T-helper 22 cell (primary cell): Measurements from ENCODE around the gene TARS3.

ENCODE experiments used
- DNase-seq: peaks from one replicate; pipeline ENCODE4 v3.0.0-alpha.2; 2020; ENCODE audit warnings: low read depth

Gene TARS3

GRCh38 chr15:101698314-101698713 is 26.0 kb downstream of the TARS3 start:
- DNase-seq, result no peak

GRCh38 chr15:101697488-101697887 is 26.8 kb downstream of the TARS3 start:
- no peak for DNase-seq

GRCh38 chr15:101696829-101697228 is 27.4 kb downstream of the TARS3 start:
- no peak for DNase-seq

- no peak for DNase-seq
These were observed 30.0 kb downstream of the TARS3 start for GRCh38 chr15:101694261-101694660.

- DNase-seq, result no peak
These were observed 31.3 kb downstream of the TARS3 start for GRCh38 chr15:101692801-101693598.

- DNase-seq, result no peak
These were observed 34.4 kb downstream of the TARS3 start for GRCh38 chr15:101689901-101690300.

GRCh38 chr15:101686718-101687117 is 37.6 kb downstream of the TARS3 start:
- DNase-seq, result no peak

GRCh38 chr15:101684877-101685276 is 39.4 kb downstream of the TARS3 start:
- no peak for DNase-seq

GRCh38 chr15:101684384-101684783 is 39.9 kb downstream of the TARS3 start:
- no peak for DNase-seq

GRCh38 chr15:101679806-101680205 is 44.5 kb downstream of the TARS3 start:
- DNase-seq, result no peak

GRCh38 chr15:101676921-101677329 is 47.3 kb downstream of the TARS3 start:
- DNase-seq, result no peak

GRCh38 chr15:101675796-101676582 is 48.3 kb downstream of the TARS3 start:
- DNase-seq, result no peak

GRCh38 chr15:101675015-101675414 is 49.3 kb downstream of the TARS3 start:
- no peak for DNase-seq

GRCh38 chr15:101672298-101672697 is 52.0 kb downstream of the TARS3 start:
- DNase-seq, result no peak

GRCh38 chr15:101669744-101670143 is 54.5 kb downstream of the TARS3 start:
- no peak for DNase-seq

GRCh38 chr15:101667881-101668280 is 56.4 kb downstream of the TARS3 start:
- no peak for DNase-seq

- no peak for DNase-seq
These were observed 59.9 kb downstream of the TARS3 start for GRCh38 chr15:101664303-101664913.

- DNase-seq, result no peak
These were observed 62.1 kb downstream of the TARS3 start for GRCh38 chr15:101662203-101662602.

- no peak for DNase-seq
These were observed 64.3 kb downstream of the TARS3 start for GRCh38 chr15:101660005-101660404.

GRCh38 chr15:101657968-101658784 is 66.1 kb downstream of the TARS3 start:
- DNase-seq, result no peak

GRCh38 chr15:101657171-101657570 is 67.1 kb downstream of the TARS3 start:
- no peak for DNase-seq
